Left cardiac atrium (tissue), 4 donors: ENCODE data around the gene CACNG1. TPM values are rescaled to one million over a fixed set of nuclear protein-coding genes. Genes with fewer than 3 reads are reported as not detected.
A peak's percentile ranks its signal among the peaks of the same experiment; 100 is the strongest.

ENCODE experiments used
- ATAC-seq, 2 donors: fragments of 200-7000 bp; cut with Tn5 transposase; one replicate each; pipeline ENCODE4 v1.9.1; 2020; ENCODE audit warnings: mild to moderate bottlenecking in 2 of 2, moderate library complexity in 2 of 2
- DNase-seq: peaks from one replicate; pipeline ENCODE4 v3.0.0-alpha.2; 2020
- intact Hi-C, 2 donors: fragments of 100-400 bp; cut with DNase I; formaldehyde crosslinking; loops; one replicate each; pipeline versions ENCODE4 v1.14.1 to v1.15.1; 2022 to 2023
- total RNA-seq, 2 donors: library from RNA; stranded (reverse); fragmentation: NEBNext Ultra II Directional; extraction: Animal tissue kit (Norgen Biotek cat#: 25700); gene quantifications; one replicate each; pipeline ENCODE4 v1.2.1, GENCODE V29; 2021
- donor health status: DM: no; HTN: yes; CAD: no.
- donor health status: DM: no; HTN: yes; CAD: no; lungs with severe emphysema.
- donor health status: DM: yes; HTN: yes; CAD: no.
- donor health status: Dilated cardiomyopathy.

CACNG1 gene
- total RNA-seq, 2 donors from 2014 or later, result not detected

DNA sequence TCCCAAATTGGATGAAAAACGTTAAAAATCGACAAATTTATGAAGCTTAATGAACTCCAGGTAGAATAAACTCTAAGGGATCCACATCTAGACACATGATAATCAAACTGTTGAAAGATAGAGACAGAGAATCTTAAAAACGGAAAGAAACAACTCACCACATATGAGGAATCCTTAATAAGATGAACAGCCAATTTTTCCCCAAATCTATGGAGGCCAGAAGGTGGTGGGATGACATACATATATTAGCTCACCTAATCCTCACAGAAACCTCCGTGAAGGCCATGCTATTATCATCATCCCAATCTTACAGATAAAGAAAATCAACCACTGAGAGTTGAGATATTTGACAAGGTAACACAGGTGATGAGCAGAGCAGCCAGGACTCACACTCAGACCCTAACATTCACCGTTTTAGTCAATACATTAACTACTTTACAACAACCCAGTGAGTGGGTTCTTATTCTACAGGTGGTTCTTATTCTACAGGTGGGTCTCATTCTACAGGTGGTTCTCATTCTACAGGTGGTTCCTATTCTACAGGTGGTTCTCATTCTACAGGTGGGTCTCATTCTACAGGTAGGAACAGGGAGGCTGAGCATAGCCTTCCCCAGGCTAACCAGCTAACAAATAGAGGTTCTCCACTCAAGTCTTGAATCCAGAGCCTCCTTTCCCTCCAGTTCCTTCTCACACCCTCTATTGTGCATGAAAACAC is 4.8 kb downstream of the CACNG1 start:
- ATAC-seq (no peak), DNase-seq (no peak)
- intact Hi-C loops, result no loop called here

DNA sequence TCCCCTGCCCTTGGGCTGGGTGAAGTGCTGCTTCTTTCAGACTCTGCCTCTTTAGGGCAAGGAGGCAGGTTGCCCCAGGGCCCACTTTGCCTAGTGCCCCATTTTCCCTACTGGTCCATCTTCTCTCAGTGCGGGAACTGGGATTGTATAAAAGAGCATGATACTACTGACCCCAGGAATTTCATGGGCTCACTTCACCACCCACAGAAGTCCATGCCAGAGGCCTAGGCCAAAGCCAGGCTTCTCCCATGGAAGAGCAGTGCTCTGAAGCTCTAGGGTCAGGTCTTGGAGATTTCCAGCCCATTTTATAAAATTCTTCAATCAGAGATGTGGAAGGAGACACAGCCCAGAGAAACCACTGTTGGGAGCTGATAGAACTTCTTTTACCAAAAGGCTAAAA is 5.7 kb downstream of the CACNG1 start:
- intact Hi-C loops, result no loop called here
- no peak for ATAC-seq
- no peak for DNase-seq

DNA sequence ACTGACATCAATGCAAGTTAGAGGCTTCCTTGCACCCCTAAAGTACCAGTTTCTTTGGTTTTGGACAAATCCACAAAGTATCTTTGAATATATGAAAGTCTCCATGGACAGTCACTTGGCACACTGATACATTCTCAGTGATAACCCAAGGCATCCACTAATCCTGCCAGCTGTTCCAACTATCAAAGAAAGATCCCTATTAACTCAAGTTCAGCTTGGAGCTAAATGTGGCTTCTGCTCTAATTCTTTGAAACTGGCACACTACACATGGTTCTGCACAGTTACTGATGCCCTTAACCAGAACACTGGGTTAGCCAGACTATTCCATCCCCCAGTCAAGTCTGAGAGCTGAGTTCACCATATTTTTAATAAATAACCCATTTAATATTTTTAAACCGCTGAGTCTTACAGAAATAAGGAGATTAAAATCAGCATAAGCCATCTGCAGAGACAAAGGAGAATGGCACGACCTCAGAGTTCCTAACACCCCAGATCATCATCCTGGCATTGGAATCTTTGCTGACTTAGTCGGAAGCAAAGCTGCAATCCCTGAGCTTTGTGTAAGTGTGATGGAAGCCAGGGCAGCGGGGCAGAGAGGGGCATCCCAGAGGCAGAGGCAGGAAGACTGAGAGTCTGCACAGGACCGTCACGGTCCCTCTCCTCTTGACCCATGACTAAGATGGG is 6.3 kb downstream of the CACNG1 start:
- ATAC-seq (no peak), DNase-seq (no peak)
- intact Hi-C loops, result no loop called here

DNA sequence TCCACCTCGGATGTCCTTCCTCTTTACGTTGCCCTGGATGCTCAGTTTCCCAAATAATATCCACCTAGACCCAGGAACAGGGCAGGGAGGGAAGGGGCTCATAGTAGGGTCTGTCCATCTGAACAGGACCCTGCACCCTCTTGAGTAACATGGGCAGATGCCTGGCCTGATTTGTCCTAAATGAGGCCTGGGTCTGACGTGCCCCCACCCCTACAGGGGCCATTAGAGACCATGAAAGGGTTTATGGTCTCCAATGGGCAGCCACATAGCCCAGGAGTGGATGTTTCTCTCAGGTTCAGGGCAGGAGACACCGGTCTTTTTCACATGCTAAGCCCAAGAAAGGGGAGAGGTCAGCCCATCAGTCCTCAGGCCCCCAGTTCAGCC is 6.8 kb downstream of the CACNG1 start:
- intact Hi-C loops, result no loop called here
- ATAC-seq, result no peak
- DNase-seq, result no peak

DNA sequence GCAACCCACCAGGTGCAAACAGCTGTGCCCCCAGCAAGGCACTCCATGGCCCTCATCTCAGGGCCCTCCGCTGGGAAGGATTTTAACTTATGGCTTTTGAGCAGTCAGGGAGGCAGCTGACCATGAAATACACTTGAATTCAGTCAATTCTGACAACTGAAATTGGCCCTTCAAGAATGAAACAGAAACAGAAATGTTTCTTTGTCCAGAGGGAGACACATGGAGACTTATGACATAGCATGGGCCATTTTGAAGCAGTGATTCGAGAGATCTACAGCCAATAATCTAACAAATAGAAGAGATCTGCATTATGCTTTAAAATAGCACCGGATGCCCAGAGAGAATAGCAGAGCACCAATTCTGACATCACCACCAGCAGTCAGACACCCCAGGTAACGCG is 7.5 kb downstream of the CACNG1 start:
- intact Hi-C loops, result no loop called here
- no peak for DNase-seq
- ATAC-seq, result no peak

DNA sequence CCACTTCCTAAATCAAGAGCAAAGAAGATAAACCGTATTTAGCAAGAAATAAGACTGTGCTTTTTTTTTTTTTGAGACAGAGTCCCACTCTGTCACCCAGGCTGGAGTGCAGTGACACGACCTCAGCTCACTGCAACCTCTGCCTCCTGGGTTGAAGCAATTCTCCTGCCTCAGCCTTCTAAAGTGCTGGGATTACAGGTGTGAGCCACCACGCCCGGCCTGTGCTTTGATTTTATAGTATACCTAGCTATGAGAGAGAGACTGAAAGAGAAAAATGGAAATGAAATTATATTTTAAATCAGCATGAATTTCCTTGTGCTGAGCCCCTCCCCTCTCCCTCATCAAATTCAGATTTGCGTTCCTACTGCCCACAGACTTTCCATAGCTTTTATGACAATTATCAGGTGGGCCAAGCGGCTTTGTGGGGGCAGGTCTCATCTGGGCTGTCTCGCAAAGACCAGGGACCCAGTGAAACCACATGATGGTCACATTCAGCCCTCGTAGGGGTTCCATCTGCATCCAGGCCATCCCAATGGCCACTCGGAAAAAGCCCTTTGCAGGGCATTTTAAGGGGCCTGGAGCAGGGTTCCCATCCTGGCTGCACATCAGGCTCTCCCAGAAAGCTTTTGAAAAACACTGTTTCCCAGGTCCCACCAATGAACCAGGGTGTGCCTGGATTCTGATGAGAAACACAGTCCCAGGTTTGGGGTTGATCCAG is 8.5 kb downstream of the CACNG1 start:
- ATAC-seq, result no peak
- intact Hi-C loops, result no loop called here
- DNase-seq, result no peak

DNA sequence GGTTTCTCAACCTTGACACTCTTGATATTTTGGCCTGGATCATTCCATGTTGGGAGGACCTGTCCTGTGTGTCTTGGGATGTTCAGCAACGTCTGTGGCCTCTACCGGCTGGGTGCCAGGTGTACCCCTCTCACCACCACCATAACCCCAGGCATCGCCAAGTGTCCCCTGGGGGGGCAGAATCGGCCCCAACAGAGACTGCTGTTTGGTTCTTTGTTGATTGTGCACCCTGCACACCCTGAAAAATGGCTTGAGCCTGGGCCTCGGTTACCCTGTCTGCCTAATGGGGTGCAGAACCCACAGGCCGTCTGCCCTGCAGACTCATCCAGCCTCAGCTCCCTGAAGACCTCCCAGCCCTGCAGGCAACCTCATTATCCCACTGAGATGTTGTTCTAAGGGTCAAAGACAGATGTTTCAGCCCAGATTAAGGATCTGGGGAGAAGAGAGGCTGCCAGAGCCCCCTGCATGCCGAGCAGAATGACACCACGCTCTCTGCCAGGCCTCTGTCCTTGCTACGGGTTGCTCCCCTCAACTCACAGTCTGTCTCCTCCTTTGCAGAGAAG is 9.2 kb downstream of the CACNG1 start:
- DNase-seq (no peak), ATAC-seq (no peak)
- intact Hi-C loops, result no loop called here

DNA sequence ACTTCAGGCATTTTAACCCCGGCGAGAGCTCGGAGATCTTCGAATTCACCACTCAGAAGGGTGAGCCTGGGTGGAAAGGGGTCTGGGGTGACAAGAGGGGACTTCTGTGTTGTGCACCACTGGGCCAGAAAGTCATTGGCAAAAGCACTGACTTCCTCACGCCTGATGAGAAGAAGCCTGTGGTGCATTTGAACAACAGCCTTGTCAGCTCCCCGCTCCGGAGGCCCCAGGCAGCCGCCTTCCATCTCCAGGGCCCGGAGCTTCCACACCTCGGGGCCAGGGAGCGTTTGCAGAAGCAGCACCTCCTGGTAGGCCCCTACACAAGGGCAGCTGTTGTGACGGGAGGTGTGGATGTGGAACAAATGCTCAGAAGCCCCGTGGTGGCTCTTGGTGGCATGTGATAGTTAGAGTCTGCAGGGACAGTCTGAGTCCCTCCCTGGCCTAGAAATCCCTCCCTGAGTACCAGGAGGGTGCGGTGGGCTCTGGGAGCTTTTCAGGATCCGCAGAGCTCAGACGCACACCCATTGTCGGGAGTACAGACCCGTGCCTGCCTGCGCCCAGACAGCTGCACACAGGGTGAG is 9.7 kb downstream of the CACNG1 start:
- DNase-seq (no peak), ATAC-seq (no peak)
- intact Hi-C loops, result no loop called here

DNA sequence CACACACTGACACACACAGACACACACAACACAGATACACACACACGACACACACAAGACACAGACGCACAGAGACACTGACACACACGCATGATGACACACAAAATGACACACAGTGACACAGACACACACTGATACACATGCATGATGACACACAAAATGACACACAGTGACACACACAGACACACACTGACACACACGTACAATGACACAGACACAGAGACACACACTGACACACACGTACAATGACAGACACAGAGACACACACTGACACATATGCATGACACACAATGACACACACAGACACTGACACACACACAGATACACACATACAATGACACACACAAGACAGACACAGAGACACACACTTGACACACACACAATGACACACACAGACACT is 10.3 kb downstream of the CACNG1 start:
- no peak for ATAC-seq
- no peak for DNase-seq
- intact Hi-C loops, result no loop called here

DNA sequence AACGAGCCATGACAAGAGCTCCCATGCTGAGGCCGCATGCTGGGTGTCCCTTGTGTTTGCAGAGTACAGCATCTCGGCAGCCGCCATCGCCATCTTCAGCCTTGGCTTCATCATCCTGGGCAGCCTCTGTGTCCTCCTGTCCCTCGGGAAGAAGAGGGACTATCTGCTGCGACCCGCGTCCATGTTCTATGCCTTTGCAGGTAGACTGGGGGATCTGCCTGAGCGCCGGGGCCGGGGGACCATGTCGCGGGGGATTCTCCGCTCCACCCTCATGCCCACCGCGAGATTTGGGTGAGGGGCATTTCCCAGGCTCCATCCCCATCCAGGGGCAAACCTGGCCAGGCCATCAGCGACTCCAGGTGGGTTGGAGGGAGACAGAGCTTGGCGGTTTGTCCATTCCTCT is 10.7 kb downstream of the CACNG1 start:
- DNase-seq (no peak), ATAC-seq (no peak)
- intact Hi-C loops, result no loop called here

DNA sequence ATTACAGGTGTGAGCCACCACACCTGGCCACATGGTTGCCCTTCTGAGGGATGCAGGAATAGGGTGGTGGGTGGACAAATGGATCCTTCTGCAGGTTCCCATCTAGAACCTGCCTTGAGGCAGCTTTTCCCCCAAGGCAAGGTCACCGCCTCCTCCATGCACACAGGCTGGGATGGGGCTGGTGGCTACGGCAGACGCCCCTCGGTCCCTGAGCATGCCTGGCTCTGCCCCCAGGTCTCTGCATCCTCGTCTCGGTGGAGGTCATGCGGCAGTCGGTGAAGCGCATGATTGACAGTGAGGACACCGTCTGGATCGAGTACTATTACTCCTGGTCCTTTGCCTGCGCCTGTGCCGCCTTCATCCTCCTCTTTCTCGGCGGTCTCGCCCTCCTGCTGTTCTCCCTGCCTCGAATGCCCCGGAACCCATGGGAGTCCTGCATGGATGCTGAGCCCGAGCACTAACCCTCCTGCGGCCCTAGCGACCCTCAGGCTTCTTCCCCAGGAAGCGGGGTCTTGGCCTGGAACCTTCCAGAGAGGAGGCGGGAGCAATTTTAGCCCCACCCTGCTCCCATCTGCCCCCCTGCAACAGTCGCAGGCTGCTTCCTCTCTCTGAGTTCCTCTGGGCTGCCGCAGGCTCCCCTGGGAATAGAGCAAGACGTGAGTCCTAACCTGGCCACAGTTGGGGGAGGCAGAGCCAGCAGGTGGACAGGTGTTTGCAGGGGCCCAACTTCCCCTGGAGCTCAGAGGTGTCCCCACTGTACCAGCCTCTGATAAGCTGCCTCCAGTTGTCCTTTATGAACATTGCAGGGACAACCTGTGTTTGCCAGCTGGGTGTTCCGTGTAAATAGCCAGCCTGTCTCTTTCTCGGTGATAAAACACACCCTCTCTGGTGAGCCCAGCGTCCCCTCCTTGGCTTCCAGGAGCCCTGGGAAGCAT is 11.7 kb downstream of the CACNG1 start:
- no peak for DNase-seq
- intact Hi-C loops, result no loop called here
- ATAC-seq, result no peak

DNA sequence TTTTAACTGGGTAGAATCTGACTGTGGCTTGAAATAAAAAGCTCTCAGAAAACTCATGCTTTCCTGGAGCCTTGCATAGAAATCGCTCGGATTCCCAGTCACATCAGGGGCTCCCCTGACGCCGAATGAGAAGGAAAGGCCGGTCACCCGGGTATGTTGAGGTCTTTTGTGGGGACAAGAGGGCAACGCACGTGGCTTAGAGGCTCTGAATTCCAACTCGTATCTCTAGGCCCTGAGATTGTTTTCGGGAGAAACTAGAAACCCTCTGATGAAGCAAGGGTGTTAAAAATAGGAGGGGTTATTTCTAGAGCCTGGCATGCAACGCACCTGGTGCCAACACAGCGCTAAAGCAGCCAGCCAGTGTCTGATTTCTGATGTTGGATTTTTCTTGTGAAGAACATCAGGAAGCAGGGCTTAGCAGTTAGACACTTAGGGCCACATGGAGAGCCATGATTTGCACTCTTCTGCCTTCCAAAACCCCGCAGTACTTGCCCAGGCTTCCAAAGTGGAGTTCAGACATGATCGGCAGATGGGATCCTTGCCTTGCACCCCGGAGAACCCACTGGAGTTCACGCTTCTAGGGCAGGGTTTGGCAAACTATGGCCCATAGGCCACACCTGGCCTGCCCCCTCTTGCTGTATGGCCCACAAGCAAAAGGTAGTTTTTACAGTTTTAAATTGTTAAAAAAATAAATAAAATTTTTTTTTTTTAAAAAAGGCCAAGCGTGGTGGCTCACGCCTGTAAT is 12.6 kb downstream of the CACNG1 start:
- DNase-seq (no peak), ATAC-seq (peak in 1 of 2 donors; percentile 31)
- intact Hi-C loops, result no loop called here

DNA sequence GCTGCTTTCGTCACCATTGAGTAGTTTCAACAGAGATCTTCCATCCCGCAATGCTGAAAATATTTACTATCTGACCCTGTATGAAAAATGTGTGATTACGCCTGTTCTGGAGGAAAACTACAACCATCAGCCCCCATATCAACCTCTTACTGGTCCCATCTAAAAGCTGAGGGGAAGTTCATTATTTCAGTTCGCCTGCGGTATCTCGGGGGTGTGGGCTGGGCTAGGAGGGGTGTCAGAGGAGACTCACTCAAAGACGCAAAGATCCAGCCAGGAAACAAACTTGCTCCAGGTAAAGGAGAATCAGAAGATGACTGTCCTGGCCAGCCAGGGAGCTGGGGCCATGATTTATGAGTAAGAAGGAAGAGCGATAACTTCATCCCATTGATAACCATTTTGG is 13.7 kb downstream of the CACNG1 start:
- DNase-seq (no peak), ATAC-seq (no peak)
- intact Hi-C loops, result no loop called here

DNA sequence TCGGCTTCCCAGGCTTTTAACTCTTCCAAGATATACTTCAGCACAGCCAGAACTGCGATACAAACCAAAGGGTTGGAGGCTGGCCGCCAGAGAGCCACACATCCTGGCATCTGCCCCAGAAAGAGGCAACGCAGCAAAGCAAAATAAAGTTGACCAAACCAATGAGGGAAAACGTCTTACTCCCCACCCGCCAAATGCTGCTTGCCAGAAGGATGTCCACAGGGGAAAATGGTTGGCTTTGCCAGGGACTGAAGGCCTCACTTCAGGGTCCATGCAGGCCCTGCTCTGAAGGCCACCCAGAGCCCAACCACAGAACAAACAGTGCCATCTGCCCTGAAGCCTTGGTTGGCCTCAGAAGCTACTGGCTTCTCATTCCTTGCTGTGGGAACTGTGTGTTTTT is 15.0 kb downstream of the CACNG1 start:
- no peak for DNase-seq
- peak in 1 of 2 donors; percentile 85 for ATAC-seq
- intact Hi-C loops, result no loop called here

DNA sequence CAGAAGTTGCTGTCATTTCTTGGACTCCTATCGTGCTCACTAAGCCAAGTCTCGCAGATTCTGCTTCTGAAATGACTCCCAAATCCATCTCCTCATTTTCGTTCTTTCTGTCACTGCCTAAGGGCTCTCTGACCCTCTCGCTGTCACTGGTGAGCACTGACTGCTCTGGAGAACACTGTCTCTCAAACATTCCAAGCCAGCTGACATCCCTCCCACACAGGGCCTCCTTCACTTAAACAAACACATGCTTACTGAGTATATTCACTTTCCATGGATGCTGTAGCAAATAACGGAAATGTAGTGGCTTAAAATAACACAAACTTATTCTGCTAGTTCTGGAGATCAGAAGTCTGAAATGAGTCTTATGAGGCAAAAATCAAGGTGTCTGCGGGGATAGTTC is 18.8 kb downstream of the CACNG1 start:
- intact Hi-C loops, result no loop called here
- DNase-seq (no peak), ATAC-seq (no peak)

DNA sequence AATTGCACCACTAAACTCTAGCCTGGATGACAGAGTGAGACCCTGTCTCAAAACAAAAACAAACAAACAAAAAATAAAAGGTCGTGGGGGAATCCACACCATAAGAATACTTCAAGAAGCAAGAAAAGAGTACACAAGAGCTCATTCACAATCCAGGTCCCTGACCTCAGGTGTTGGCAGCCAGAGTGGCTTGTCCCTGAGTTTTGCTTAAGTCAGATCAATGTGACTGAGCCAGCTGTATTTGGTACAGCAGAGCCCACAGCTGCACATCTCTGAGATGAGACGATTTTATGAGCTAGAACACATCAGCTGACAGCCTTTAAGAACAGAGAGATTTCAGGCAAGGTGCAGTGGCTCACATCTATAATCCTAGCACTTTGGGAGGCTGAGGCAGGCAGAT is 22.4 kb downstream of the CACNG1 start:
- intact Hi-C loops, result no loop called here
- ATAC-seq (no peak), DNase-seq (no peak)

DNA sequence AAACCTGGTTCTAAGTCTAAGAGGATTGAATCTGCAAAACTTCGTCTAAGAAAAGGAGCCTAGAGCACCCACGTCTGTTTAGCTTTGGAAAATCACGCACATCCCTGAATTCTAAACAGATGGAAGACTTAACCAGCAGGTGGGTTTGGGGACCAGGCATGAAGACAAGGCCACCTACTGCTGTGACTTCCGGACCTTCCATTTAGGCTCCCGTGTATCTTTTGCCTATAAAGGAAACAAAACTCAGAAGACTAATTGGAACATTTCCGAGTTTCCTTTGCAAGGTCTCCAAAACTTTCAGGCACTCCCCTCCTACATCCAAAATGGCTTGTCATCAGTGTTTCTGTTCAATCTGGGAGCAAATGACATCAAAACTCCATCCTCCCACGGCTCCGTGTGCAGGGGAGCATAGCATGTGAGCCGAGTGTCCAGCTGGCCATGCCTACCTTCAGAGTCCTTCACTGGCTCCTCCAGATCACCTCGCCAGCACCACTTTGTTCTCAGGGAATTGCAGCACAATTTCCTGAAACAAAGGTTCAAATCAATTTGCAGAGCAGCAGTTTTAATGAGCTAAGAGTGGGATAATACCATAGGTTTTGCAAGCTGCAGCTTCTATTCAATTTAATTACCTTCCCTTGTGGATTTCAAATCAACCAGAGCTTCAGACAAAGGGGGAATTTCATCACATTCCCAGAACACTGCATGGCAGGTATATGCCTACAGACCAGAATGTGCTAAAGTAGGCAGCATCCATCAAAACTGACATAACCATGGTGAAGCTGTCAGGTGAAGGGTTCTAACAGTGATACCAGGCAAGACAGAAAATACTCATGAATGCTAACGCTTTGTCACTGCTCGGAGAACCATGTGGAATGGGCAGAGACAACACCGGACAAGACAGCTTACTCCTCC is 23.5 kb downstream of the CACNG1 start:
- ATAC-seq (no peak), DNase-seq (no peak)
- intact Hi-C loops, result no loop called here
